NCI-H524 (cell line): ENCODE results near the gene DCAF7.

Experiments
- DNase-seq, 2 experiments: peaks; one replicate each; lab custom pipeline; 2025; lab: John Stamatoyannopoulos, UW

Gene DCAF7

GRCh38 chr17:63629627-63630026 lies 79.3 kb downstream of the DCAF7 start:
- no peak for DNase-seq

- no peak for DNase-seq
Measured at GRCh38 chr17:63631062-63631461, 80.8 kb downstream of the DCAF7 start.

- DNase-seq = no peak
Measured at GRCh38 chr17:63631626-63632025, 81.3 kb downstream of the DCAF7 start.

- no peak for DNase-seq
Measured at GRCh38 chr17:63633742-63634141, 83.5 kb downstream of the DCAF7 start.

GRCh38 chr17:63634163-63634562 lies 83.9 kb downstream of the DCAF7 start:
- no peak for DNase-seq

- DNase-seq = no peak
Measured at GRCh38 chr17:63634816-63635215, 84.5 kb downstream of the DCAF7 start.

- DNase-seq = no peak
Measured at GRCh38 chr17:63635290-63635689, 85.0 kb downstream of the DCAF7 start.

- DNase-seq = no peak
Measured at GRCh38 chr17:63635787-63636186, 85.5 kb downstream of the DCAF7 start.

GRCh38 chr17:63639125-63639524 lies 88.8 kb downstream of the DCAF7 start:
- no peak for DNase-seq

- DNase-seq = no peak
Measured at GRCh38 chr17:63640038-63640437, 89.8 kb downstream of the DCAF7 start.

- DNase-seq = no peak
Measured at GRCh38 chr17:63641692-63642448, 91.6 kb downstream of the DCAF7 start.
